Activated naive CD8-positive, alpha-beta T cell treated with anti-CD3 and anti-CD28 coated beads, Interleukin-2, amount 10 ng/mL, durations not matched to agents 7 days and 5 days (primary cell): ENCODE measurements around the gene DPYD. TPM values are rescaled to one million over a fixed set of nuclear protein-coding genes. Genes with fewer than 3 reads are reported as not detected.

Source experiments
- ATAC-seq: fragments of 150-1000 bp; cut with Tn5 transposase; one replicate; pipeline ENCODE4 v1.10.0; 2021; ENCODE audit warnings: low read depth, moderate library complexity
- POLR2A ChIA-PET: fragments of 350-600 bp; sonication (Branson Sonifier 250); formaldehyde crosslinking; loops from one replicate; lab custom pipeline; 2021; ENCODE audit warnings: antibody characterized with exemption; lab: Charles Lee
- DNase-seq: peaks from one replicate; pipeline ENCODE4 v3.0.0; 2021
- H3K27ac Mint-ChIP-seq: one replicate; pipeline ENCODE4 v1.8.0; 2022; ENCODE audit warnings: mild to moderate bottlenecking, mixed read lengths
- H3K27me3 Mint-ChIP-seq: one replicate; pipeline ENCODE4 v1.8.0; 2022; ENCODE audit warnings: mild to moderate bottlenecking, moderate library complexity, mixed read lengths
- H3K36me3 Mint-ChIP-seq: one replicate; pipeline ENCODE4 v1.8.0; 2021; ENCODE audit warnings: mild to moderate bottlenecking, mixed read lengths
- H3K4me1 Mint-ChIP-seq: one replicate; pipeline ENCODE4 v1.8.0; 2021; ENCODE audit warnings: mixed read lengths
- H3K4me3 Mint-ChIP-seq: one replicate; pipeline ENCODE4 v1.8.0; 2022; ENCODE audit warnings: mild to moderate bottlenecking, moderate library complexity, mixed read lengths
- H3K9me3 Mint-ChIP-seq: one replicate; pipeline ENCODE4 v1.8.0; 2021; ENCODE audit warnings: mixed read lengths
- total RNA-seq, 2 experiments: library from RNA; stranded (reverse); gene quantifications; one replicate each; pipeline ENCODE4 v1.2.3, GENCODE V29; 2021

DPYD gene
- total RNA-seq, 2 experiments from 2014 or later = 42.0 to 42.3 TPM

GRCh38 chr1:97901017-97901658 lies 19.7 kb downstream of the DPYD start:
- POLR2A ChIA-PET = no interaction called here
- H3K4me1 Mint-ChIP-seq = peaks cover 19% of the 10 kb centered on the region
- no peak overlapping the region for H3K4me3 Mint-ChIP-seq
- peaks cover 2% of the 10 kb centered on the region for H3K27me3 Mint-ChIP-seq
- peaks cover 7% of the 10 kb centered on the region for H3K9me3 Mint-ChIP-seq
- ATAC-seq (no peak), DNase-seq (no peak)
- H3K27ac Mint-ChIP-seq = peak overlapping the region; percentile 0
- H3K36me3 Mint-ChIP-seq = peaks cover 21% of the 10 kb centered on the region

- no peak overlapping the region for H3K27ac Mint-ChIP-seq
- H3K27me3 Mint-ChIP-seq = peaks cover 2% of the 10 kb centered on the region
- no peak overlapping the region for H3K4me3 Mint-ChIP-seq
- POLR2A ChIA-PET = no interaction called here
- peaks cover 7% of the 10 kb centered on the region for H3K9me3 Mint-ChIP-seq
- H3K4me1 Mint-ChIP-seq = peaks cover 12% of the 10 kb centered on the region
- DNase-seq = no peak
- H3K36me3 Mint-ChIP-seq = peaks cover 23% of the 10 kb centered on the region
- ATAC-seq = no peak
Observed at GRCh38 chr1:97898948-97899347, 21.9 kb downstream of the DPYD start.

- POLR2A ChIA-PET = no interaction called here
- H3K4me1 Mint-ChIP-seq = no peaks in the 10 kb centered on the region
- H3K4me3 Mint-ChIP-seq = no peak overlapping the region
- DNase-seq = no peak
- H3K9me3 Mint-ChIP-seq = peaks cover 10% of the 10 kb centered on the region
- H3K27ac Mint-ChIP-seq = no peak overlapping the region
- H3K27me3 Mint-ChIP-seq = no peaks in the 10 kb centered on the region
- H3K36me3 Mint-ChIP-seq = peaks cover 24% of the 10 kb centered on the region
- no peak for ATAC-seq
Observed at GRCh38 chr1:97895278-97895677, 25.6 kb downstream of the DPYD start.

DNA sequence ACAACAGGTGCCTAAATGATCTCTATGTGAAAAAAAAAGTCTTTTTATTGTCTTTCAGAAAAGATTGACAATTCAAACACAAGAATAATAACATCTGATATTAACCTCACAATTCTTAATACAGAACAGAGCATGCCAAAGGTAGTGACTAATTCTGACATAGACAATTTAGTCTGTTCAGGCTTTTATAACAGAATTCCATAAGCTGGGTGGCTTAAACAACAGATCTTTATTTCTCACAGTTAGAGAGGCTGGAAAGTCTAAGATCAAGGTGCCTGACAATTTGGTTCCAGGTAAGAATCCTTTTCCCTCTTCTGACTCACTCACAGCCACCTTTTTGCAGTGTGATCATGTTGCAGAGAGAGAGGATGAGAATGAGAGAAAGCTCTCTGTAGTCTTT lies 27.0 kb downstream of the DPYD start:
- Mint-ChIP-seq H3K4me3 (no peak overlapping the region), H3K4me1 (no peaks in the 10 kb centered on the region), H3K27ac (no peak overlapping the region), H3K36me3 (peaks cover 19% of the 10 kb centered on the region), H3K27me3 (no peaks in the 10 kb centered on the region), H3K9me3 (peaks cover 8% of the 10 kb centered on the region)
- DNase-seq = no peak
- no peak for ATAC-seq
- POLR2A ChIA-PET = no interaction called here

DNA sequence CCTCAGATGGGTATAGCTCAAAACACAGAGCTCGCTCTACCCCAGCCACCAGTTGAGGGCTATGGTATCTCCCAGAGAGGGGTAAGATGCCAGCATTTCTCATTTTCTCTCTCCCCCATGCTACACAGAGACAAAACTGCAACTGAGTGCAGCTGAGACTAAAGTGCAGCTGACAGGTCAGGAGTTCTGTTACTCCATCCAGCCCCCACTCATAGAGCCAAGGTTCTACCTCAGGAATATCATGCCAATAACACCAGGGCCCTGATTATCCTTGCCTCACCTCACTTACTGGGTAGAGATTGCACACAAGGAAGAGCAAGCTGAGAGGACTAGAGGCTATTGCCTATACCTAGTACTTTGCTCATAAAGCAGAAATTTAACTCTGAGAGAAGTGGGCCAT lies 34.6 kb downstream of the DPYD start:
- Mint-ChIP-seq H3K27me3 (no peaks in the 10 kb centered on the region), H3K36me3 (peaks cover 25% of the 10 kb centered on the region), H3K9me3 (peaks cover 4% of the 10 kb centered on the region), H3K4me1 (peaks cover 3% of the 10 kb centered on the region), H3K27ac (no peak overlapping the region), H3K4me3 (no peak overlapping the region)
- ATAC-seq (no peak), DNase-seq (no peak)
- POLR2A ChIA-PET = no interaction called here

DNA sequence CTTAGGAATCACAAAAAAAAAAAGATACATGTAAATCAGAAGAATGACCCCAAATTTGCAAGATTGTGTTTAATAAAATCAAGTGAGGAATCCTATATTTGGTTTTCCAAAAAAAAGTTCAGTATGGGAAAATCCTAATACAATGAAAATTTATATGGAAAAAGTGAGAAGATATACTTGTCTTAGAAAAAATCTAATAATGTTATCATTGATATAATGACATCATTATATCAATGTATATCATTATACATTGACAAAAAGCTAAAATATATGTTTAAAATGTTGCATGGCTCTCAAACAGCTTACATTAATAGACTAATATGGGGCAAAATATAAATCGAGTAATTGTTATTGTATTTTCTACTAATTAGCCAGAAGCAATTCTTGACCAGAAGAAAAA lies 37.0 kb downstream of the DPYD start:
- H3K27me3 Mint-ChIP-seq = no peaks in the 10 kb centered on the region
- H3K4me3 Mint-ChIP-seq = no peak overlapping the region
- H3K4me1 Mint-ChIP-seq = peaks cover 3% of the 10 kb centered on the region
- peaks cover 30% of the 10 kb centered on the region for H3K36me3 Mint-ChIP-seq
- peaks cover 4% of the 10 kb centered on the region for H3K9me3 Mint-ChIP-seq
- H3K27ac Mint-ChIP-seq = no peak overlapping the region
- POLR2A ChIA-PET = no interaction called here
- ATAC-seq (no peak), DNase-seq (no peak)

- no peak overlapping the region for H3K4me3 Mint-ChIP-seq
- no peaks in the 10 kb centered on the region for H3K9me3 Mint-ChIP-seq
- H3K27me3 Mint-ChIP-seq = no peaks in the 10 kb centered on the region
- no peak overlapping the region for H3K27ac Mint-ChIP-seq
- no peaks in the 10 kb centered on the region for H3K4me1 Mint-ChIP-seq
- no peak for DNase-seq
- peaks cover 33% of the 10 kb centered on the region for H3K36me3 Mint-ChIP-seq
- POLR2A ChIA-PET = no interaction called here
- no peak for ATAC-seq
Observed at GRCh38 chr1:97877307-97877706, 43.5 kb downstream of the DPYD start.

DNA sequence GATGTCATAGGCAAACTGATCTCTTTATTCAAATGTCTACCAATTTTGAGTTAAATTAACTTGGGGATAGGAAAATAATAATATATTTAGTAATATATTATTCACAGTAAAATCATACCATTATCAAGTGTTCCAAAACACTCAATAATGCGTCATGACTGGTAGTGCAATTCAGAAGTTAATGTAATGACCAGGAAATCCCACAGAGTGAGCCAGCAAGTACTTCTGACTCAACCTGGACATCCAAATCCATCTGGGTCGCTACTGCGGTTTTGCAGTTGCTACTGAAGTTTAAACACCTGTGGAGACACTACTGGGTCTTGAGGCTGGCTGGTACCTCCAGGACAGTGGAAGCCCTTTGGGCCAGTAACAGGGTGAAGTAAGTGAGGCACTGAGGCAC lies 44.8 kb downstream of the DPYD start:
- Mint-ChIP-seq H3K4me3 (no peak overlapping the region), H3K9me3 (no peaks in the 10 kb centered on the region), H3K4me1 (no peaks in the 10 kb centered on the region), H3K36me3 (peaks cover 28% of the 10 kb centered on the region), H3K27ac (no peak overlapping the region), H3K27me3 (no peaks in the 10 kb centered on the region)
- POLR2A ChIA-PET = no interaction called here
- no peak for DNase-seq
- no peak for ATAC-seq

DNA sequence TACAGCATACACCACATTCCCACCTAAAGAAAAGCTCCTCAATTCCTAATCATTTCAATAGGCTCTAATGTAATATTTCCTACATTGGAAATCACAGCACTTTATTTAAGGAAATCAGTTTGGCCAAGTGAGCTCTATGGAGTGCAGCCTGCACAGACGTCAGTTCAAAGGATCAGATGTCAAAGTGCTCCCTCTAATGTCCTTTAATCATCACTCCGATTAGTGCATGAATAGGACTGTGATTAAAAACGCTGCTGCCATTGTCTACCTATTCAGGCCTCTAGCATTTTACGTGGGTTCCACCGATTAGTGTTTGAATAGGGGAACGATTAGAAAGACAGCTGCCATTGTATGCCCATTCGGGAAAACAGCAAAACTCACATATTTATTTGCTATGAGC lies 50.2 kb downstream of the DPYD start:
- no peak overlapping the region for H3K4me3 Mint-ChIP-seq
- H3K9me3 Mint-ChIP-seq = peaks cover 6% of the 10 kb centered on the region
- POLR2A ChIA-PET = no interaction called here
- H3K27ac Mint-ChIP-seq = no peak overlapping the region
- H3K27me3 Mint-ChIP-seq = no peaks in the 10 kb centered on the region
- no peak for DNase-seq
- H3K4me1 Mint-ChIP-seq = no peaks in the 10 kb centered on the region
- no peak for ATAC-seq
- H3K36me3 Mint-ChIP-seq = peaks cover 19% of the 10 kb centered on the region

GRCh38 chr1:97869441-97869840 lies 51.4 kb downstream of the DPYD start:
- Mint-ChIP-seq H3K27me3 (no peaks in the 10 kb centered on the region), H3K4me1 (peaks cover 7% of the 10 kb centered on the region), H3K27ac (no peak overlapping the region), H3K4me3 (no peak overlapping the region), H3K9me3 (peaks cover 6% of the 10 kb centered on the region), H3K36me3 (peaks cover 22% of the 10 kb centered on the region)
- POLR2A ChIA-PET = no interaction called here
- ATAC-seq (no peak), DNase-seq (no peak)

DNA sequence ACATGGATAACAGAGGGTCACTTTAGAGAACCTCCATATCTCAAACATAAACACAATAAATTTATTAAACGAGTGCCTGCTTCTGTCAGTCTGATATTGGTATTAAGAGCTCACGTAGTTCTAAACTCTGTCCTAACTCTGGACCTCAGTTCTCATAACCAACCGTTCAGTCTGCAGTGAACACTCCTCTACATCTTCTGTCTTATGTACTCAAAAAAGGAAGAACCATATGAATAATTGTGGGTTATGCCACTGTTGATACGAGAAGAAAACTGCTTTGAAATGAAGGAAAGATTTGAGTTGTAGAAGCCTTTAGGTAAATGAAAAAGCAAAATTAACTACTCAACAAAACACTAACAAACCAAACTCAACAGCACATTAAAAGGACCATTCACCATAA lies 53.7 kb downstream of the DPYD start:
- ATAC-seq = no peak
- H3K4me3 Mint-ChIP-seq = no peak overlapping the region

DNA sequence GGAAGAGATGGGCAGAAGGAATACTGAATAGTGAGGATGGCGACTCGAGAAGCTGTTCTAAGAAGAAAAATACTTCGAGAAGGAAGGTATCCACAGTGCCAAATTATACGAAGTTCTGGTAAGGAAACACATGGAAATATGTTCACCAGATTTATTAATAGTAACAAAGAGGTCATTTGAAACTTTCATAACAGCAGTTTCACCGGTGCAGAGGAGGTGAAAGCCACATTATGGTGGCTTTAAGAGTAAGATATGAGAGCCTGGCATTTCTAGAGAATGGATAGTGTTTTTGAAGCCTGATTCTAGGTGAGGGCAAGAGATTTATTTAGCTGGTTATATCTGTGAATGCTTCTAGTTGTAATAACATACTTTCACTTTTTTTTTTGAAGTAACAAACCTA lies 56.2 kb downstream of the DPYD start:
- Mint-ChIP-seq H3K27me3 (no peaks in the 10 kb centered on the region), H3K36me3 (peaks cover 16% of the 10 kb centered on the region), H3K27ac (no peak overlapping the region), H3K9me3 (peaks cover 6% of the 10 kb centered on the region), H3K4me3 (peak overlapping the region; percentile 19), H3K4me1 (peaks cover 12% of the 10 kb centered on the region)
- POLR2A ChIA-PET = no interaction called here
- DNase-seq = no peak
- no peak for ATAC-seq

More for the DNA sequence above, 53.7 kb downstream of the DPYD start:
- H3K4me1 Mint-ChIP-seq = peaks cover 12% of the 10 kb centered on the region
- POLR2A ChIA-PET = no interaction called here
- no peaks in the 10 kb centered on the region for H3K27me3 Mint-ChIP-seq
- H3K36me3 Mint-ChIP-seq = peaks cover 18% of the 10 kb centered on the region
- DNase-seq = no peak
- no peak overlapping the region for H3K27ac Mint-ChIP-seq
- H3K9me3 Mint-ChIP-seq = peaks cover 6% of the 10 kb centered on the region

- POLR2A ChIA-PET = no interaction called here
- Mint-ChIP-seq H3K36me3 (peaks cover 7% of the 10 kb centered on the region), H3K27me3 (no peaks in the 10 kb centered on the region), H3K27ac (no peak overlapping the region), H3K4me3 (no peak overlapping the region), H3K4me1 (peaks cover 7% of the 10 kb centered on the region), H3K9me3 (peaks cover 2% of the 10 kb centered on the region)
- ATAC-seq (no peak), DNase-seq (no peak)
Observed at GRCh38 chr1:97853221-97853620, 67.6 kb downstream of the DPYD start.

- ATAC-seq = peak; percentile 39
- peaks cover 4% of the 10 kb centered on the region for H3K9me3 Mint-ChIP-seq
- no peak for DNase-seq
- POLR2A ChIA-PET = no interaction called here
- no peaks in the 10 kb centered on the region for H3K27me3 Mint-ChIP-seq
- no peak overlapping the region for H3K27ac Mint-ChIP-seq
- H3K36me3 Mint-ChIP-seq = peaks cover 11% of the 10 kb centered on the region
- H3K4me3 Mint-ChIP-seq = peak overlapping the region; percentile 25
- H3K4me1 Mint-ChIP-seq = peaks cover 7% of the 10 kb centered on the region
Observed at GRCh38 chr1:97849345-97850340, 71.2 kb downstream of the DPYD start.
